Osteoblast (primary cell): ENCODE results near the gene SDF2. TPM values are rescaled to one million over a fixed set of nuclear protein-coding genes. Genes with fewer than 3 reads are reported as not detected.

Experiments
- DNase-seq: peaks from one replicate; pipeline ENCODE4 v3.0.0; 2011; ENCODE audit warnings: low spot score, mixed read lengths; ENCODE audit not compliant: insufficient read length; ENCODE audit errors: missing footprints
- H2AFZ ChIP-seq: 2 replicates; pipeline ENCODE4 v1.6.0; 2011; ENCODE audit warnings: mild to moderate bottlenecking, low read length
- H3K27ac ChIP-seq: 2 replicates; pipeline ENCODE4 v1.5.1; 2011; ENCODE audit warnings: mild to moderate bottlenecking, low read depth, low read length, moderate library complexity
- H3K27me3 ChIP-seq: 2 replicates; pipeline ENCODE4 v1.6.0; 2012; ENCODE audit warnings: mild to moderate bottlenecking, control low read depth, inconsistent platforms, low read length, moderate library complexity; ENCODE audit not compliant: insufficient read depth
- H3K36me3 ChIP-seq: 2 replicates; pipeline ENCODE4 v1.5.1; 2011; ENCODE audit warnings: mild to moderate bottlenecking, low read length, control low read depth, moderate library complexity; ENCODE audit not compliant: insufficient read depth
- H3K4me1 ChIP-seq: 2 replicates; pipeline ENCODE4 v1.5.1; 2011; ENCODE audit warnings: mild to moderate bottlenecking, low read length, control low read depth, moderate library complexity; ENCODE audit not compliant: insufficient read depth
- H3K4me2 ChIP-seq: 2 replicates; pipeline ENCODE4 v1.6.0; 2011; ENCODE audit warnings: mild to moderate bottlenecking, low read length; ENCODE audit not compliant: insufficient read depth
- H3K4me3 ChIP-seq: fragments of 200-600 bp; sonication (generic); 3 replicates; pipeline ENCODE4 v1.5.1; 2012; ENCODE audit warnings: mild to moderate bottlenecking, low read length, inconsistent platforms; ENCODE audit not compliant: insufficient read depth
- H3K79me2 ChIP-seq: 2 replicates; pipeline ENCODE4 v1.6.0; 2012; ENCODE audit warnings: mild to moderate bottlenecking, low read length, control low read depth, inconsistent platforms; ENCODE audit not compliant: insufficient read depth
- H3K9me3 ChIP-seq: 2 replicates; pipeline ENCODE4 v1.5.1; 2011; ENCODE audit warnings: low read depth, low read length, control low read depth
- H4K20me1 ChIP-seq: 2 replicates; pipeline ENCODE4 v1.6.0; 2012; ENCODE audit warnings: mild to moderate bottlenecking, low read length, control low read depth; ENCODE audit not compliant: insufficient read depth
- total RNA-seq: library from RNA; depleted of rRNA; stranded (reverse); fragments of >200 nt; gene quantifications from 2 replicates; pipeline ENCODE4 v1.2.3, GENCODE V29; 2012
- TF ChIP-seq, protein P1 (sequence below): IDR thresholded peaks from 2 replicates; pipeline ENCODE4 v1.5.1; 2011; ENCODE audit warnings: mild to moderate bottlenecking, low read depth, low read length, moderate library complexity; ENCODE audit errors: extremely low read depth

The SDF2 gene
- total RNA-seq, 1 donor: 40.9 TPM

DNA sequence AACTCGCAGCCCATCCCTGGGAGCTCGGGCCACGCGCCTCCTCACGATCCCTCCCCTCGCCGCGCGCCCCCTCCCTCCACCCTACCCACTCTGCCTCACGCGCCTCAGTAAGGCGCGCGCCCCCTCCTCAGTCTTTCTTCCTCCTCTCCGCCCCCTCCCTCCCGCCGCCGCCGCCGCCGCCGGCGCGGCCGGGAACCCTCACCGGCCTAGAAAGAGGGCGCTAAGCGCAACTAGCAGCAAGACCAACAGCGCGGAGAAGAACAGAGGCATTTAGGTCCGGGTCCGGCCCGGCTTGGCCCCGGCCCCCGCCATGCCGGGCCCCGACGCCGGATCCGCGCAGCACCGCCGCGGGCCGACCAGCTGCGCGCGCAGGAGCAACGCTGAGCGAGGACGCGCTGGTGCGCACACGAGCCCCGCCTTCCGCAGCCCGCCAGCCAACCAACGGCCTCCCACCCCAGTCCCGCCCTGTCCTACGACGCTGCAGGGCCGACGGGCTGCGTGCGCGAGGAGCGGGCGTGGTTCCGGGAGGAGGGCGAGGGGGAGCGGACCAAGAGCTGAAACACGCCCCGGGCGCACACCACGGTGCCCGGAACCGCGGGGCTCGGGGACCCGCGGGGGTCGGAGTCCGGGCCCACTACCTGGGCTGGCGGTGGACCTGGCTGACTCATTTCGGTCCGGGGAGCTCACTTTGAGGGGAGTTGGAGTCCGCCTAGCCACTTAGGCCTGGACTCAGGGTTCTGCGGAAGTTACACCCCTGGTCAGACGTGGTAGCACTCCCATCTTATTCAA, 16.7 kb downstream of the SDF2 start, which contains the start of gene BLTP2:
TSS of gene BLTP2 (minus strand) at position 372 of the 789 bp plus-strand sequence. CDS start at position 270, 102 bp downstream.
- Histone ChIP-seq H3K27ac (peak within 1 kb of the TSS; percentile 81), H4K20me1 (peaks cover 18% of the 10 kb centered on the region), H3K79me2 (peaks cover 45% of the 10 kb centered on the region), H3K4me2 (peak within 1 kb of the TSS; percentile 100), H3K4me3 (peak within 1 kb of the TSS; percentile 91), H3K4me1 (peaks cover 24% of the 10 kb centered on the region), H3K27me3 (no peaks in the 10 kb centered on the region), H3K36me3 (peaks cover 42% of the 10 kb centered on the region), H2AFZ (peak within 1 kb of the TSS; percentile 78), H3K9me3 (no peaks in the 10 kb centered on the region)
- DNase-seq: peak; percentile 99
- TF ChIP-seq, protein P1, sequence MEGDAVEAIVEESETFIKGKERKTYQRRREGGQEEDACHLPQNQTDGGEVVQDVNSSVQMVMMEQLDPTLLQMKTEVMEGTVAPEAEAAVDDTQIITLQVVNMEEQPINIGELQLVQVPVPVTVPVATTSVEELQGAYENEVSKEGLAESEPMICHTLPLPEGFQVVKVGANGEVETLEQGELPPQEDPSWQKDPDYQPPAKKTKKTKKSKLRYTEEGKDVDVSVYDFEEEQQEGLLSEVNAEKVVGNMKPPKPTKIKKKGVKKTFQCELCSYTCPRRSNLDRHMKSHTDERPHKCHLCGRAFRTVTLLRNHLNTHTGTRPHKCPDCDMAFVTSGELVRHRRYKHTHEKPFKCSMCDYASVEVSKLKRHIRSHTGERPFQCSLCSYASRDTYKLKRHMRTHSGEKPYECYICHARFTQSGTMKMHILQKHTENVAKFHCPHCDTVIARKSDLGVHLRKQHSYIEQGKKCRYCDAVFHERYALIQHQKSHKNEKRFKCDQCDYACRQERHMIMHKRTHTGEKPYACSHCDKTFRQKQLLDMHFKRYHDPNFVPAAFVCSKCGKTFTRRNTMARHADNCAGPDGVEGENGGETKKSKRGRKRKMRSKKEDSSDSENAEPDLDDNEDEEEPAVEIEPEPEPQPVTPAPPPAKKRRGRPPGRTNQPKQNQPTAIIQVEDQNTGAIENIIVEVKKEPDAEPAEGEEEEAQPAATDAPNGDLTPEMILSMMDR: no peak

DNA sequence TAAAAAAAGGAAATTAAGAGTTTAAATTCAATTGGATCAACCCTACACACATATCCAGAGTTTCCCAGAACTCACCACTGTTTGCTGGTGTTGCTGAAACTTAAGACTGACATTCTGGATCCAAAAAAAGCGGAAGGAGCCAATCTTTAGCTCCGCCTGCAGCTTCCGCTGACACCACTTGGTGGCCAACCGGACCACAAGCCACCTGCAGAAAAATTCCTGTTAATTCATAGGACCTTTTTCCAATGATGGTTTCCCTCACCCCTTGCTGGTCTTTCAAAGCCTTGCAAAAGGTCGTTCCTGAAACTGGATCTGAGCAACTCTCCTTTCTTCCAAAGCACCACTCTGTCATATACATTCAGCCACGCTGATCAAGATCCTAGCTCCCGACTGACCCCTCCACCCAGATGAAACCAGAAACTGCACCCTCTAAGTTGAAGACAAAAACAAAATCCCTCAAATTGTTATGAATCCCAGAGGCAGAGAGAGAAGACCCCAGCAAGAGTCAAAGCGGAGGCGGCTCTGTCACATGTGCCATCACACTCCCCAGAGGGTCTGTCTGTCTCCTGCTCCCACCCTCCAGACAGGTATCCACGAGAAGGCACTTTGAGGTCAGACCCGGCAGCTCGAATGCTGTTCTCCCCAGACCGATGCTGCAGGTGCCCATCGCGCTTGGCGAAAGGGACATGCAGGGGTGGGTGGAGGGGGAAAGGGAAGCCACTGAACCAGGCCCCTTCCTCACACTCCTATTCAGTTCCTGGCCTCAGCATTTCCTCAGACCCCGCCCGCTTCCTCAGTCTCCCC, 17.5 kb downstream of the SDF2 start:
- Histone ChIP-seq H3K4me3 (peak overlapping the region; percentile 91), H3K79me2 (peaks cover 47% of the 10 kb centered on the region), H3K27ac (peak overlapping the region; percentile 69), H3K9me3 (no peaks in the 10 kb centered on the region), H3K36me3 (peaks cover 49% of the 10 kb centered on the region), H3K4me1 (peaks cover 24% of the 10 kb centered on the region), H3K4me2 (peak overlapping the region; percentile 100), H2AFZ (peak overlapping the region; percentile 66), H3K27me3 (no peaks in the 10 kb centered on the region), H4K20me1 (peaks cover 18% of the 10 kb centered on the region)
- DNase-seq: peak; percentile 84
- TF ChIP-seq, protein P1: peak; percentile 50

DNA sequence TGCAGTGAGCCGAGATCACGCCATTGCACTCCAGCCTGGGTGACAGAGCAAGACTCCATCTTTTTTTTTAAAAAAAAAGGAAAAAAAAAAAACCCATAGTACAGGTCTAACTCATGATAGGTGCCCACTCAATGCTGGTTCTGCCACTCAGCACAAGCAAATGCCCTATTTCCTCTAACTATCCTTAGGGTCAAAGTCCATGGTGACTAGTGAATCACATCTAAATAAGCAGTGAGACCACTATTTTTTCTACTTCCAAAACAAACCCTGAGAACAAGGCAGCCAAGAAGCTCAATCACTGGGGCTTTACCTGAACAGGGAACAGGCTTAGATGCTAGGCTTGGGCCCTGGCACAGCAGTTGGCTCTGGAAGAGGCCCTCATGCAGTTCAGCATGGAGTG, 20.1 kb downstream of the SDF2 start:
- no peak overlapping the region for H3K27ac ChIP-seq
- H4K20me1 ChIP-seq: peaks cover 20% of the 10 kb centered on the region
- H3K36me3 ChIP-seq: peaks cover 65% of the 10 kb centered on the region
- DNase-seq: no peak
- no peak overlapping the region for H3K4me2 ChIP-seq
- TF ChIP-seq, protein P1: no peak
- H3K4me1 ChIP-seq: peaks cover 23% of the 10 kb centered on the region
- no peaks in the 10 kb centered on the region for H3K9me3 ChIP-seq
- H3K27me3 ChIP-seq: no peaks in the 10 kb centered on the region
- peaks cover 47% of the 10 kb centered on the region for H3K79me2 ChIP-seq
- H3K4me3 ChIP-seq: no peak overlapping the region
- no peak overlapping the region for H2AFZ ChIP-seq

DNA sequence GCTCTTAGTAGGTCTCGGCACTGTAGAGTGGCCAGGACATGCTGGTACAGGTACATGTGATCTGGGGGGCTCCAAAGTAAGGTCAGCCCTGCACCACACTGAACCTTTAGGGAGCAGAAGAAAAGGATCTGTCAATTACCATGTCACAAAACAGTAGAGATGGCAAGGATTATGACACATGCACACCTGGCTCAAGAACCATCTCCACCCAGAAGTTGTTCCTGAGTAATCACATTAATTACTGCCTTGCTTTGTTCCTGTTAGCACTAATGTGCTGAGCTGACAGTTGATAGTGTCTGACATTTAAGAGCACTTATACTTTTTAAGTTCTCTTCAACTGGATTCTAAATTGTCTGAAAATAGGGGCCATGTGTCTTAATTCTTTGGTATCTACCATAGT, 26.2 kb downstream of the SDF2 start:
- peaks cover 36% of the 10 kb centered on the region for H3K79me2 ChIP-seq
- H2AFZ ChIP-seq: no peak overlapping the region
- no peak overlapping the region for H3K4me3 ChIP-seq
- H3K27ac ChIP-seq: no peak overlapping the region
- peaks cover 18% of the 10 kb centered on the region for H4K20me1 ChIP-seq
- DNase-seq: no peak
- H3K4me2 ChIP-seq: no peak overlapping the region
- peaks cover 93% of the 10 kb centered on the region for H3K36me3 ChIP-seq
- no peaks in the 10 kb centered on the region for H3K9me3 ChIP-seq
- H3K27me3 ChIP-seq: no peaks in the 10 kb centered on the region
- no peaks in the 10 kb centered on the region for H3K4me1 ChIP-seq
- TF ChIP-seq, protein P1: no peak
